Neural crest cell (in vitro differentiated cells): Measurements from ENCODE around the gene CDK17. TPM values are rescaled to one million over a fixed set of nuclear protein-coding genes. Genes with fewer than 3 reads are reported as not detected.

Source experiments
- DNase-seq: peaks from one replicate; pipeline ENCODE4 v3.0.0; 2021; ENCODE audit warnings: low read depth, mixed read lengths, low spot score
- H3K27ac Mint-ChIP-seq: one replicate; pipeline ENCODE4 v1.8.0; 2021; ENCODE audit warnings: mild to moderate bottlenecking, mixed read lengths; ENCODE audit not compliant: unreplicated experiment
- H3K27me3 Mint-ChIP-seq: 2 replicates; pipeline ENCODE4 v1.8.0; 2021; ENCODE audit warnings: low read depth, mild to moderate bottlenecking, mixed read lengths
- H3K36me3 Mint-ChIP-seq: 2 replicates; pipeline ENCODE4 v1.8.0; 2021; ENCODE audit warnings: low read depth, mild to moderate bottlenecking, mixed read lengths
- H3K4me1 Mint-ChIP-seq: 2 replicates; pipeline ENCODE4 v1.8.0; 2021; ENCODE audit warnings: mixed read lengths
- H3K4me3 Mint-ChIP-seq: one replicate; pipeline ENCODE4 v1.8.0; 2021; ENCODE audit warnings: mild to moderate bottlenecking, mixed read lengths
- H3K9me3 Mint-ChIP-seq: 2 replicates; pipeline ENCODE4 v1.8.0; 2021; ENCODE audit warnings: mixed read lengths
- total RNA-seq: library from RNA; stranded (reverse); gene quantifications from 2 replicates; pipeline ENCODE4 v1.2.1, GENCODE V29; 2021
- TF ChIP-seq, protein P1 (sequence below): fragments of 200-600 bp; sonication (generic); conservative IDR thresholded peaks from 2 replicates; pipeline ENCODE4 v1.5.0; 2021; ENCODE audit warnings: antibody characterized with exemption, mild to moderate bottlenecking

Gene CDK17
- total RNA-seq, 1 donor from 2014 or later: 33.4 TPM

DNA sequence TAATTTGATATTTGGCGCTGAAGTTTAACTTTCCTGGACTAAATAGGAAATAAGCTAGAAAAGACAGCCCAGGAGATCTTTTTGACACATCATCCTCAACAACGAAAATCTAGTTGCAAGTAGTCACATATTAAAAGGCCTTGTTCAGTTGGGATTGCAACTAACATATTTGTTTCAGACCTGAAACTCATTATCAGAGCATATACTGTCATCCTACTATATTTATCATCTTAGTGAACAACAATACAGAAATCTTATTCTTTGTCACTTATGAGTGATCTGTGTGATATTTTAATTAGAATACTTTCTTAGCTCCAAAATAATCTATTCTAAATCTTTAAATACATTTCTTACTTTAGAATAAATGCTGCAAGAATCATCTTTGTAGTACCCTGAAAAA is 134.0 kb downstream of the CDK17 start:
- Mint-ChIP-seq H3K9me3 (no peaks in the 10 kb centered on the region), H3K4me1 (no peaks in the 10 kb centered on the region), H3K27me3 (no peaks in the 10 kb centered on the region), H3K36me3 (peaks cover 14% of the 10 kb centered on the region), H3K27ac (no peak overlapping the region), H3K4me3 (no peak overlapping the region)
- TF ChIP-seq, protein P1, sequence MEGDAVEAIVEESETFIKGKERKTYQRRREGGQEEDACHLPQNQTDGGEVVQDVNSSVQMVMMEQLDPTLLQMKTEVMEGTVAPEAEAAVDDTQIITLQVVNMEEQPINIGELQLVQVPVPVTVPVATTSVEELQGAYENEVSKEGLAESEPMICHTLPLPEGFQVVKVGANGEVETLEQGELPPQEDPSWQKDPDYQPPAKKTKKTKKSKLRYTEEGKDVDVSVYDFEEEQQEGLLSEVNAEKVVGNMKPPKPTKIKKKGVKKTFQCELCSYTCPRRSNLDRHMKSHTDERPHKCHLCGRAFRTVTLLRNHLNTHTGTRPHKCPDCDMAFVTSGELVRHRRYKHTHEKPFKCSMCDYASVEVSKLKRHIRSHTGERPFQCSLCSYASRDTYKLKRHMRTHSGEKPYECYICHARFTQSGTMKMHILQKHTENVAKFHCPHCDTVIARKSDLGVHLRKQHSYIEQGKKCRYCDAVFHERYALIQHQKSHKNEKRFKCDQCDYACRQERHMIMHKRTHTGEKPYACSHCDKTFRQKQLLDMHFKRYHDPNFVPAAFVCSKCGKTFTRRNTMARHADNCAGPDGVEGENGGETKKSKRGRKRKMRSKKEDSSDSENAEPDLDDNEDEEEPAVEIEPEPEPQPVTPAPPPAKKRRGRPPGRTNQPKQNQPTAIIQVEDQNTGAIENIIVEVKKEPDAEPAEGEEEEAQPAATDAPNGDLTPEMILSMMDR: no peak
- DNase-seq: no peak

DNA sequence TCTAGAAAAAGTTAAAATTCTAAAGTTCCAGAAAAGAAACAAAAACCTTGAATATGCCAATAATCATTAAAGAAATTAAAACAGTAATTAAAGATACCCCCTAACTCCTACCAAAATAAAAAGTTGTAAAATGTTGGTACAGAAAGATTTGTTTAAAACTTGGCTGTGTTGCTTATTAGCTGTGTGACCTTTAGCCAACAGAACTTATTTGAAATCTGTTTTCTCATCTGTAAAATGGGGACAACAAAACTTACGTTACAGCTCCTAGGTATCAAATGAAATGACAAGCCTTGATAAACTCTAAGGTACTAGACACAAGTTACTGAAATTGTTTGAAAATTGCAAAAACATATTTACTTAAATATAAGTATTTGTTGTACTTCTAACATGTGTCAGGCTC is 134.4 kb downstream of the CDK17 start:
- H3K4me1 Mint-ChIP-seq: no peaks in the 10 kb centered on the region
- no peak for DNase-seq
- TF ChIP-seq, protein P1: no peak
- no peaks in the 10 kb centered on the region for H3K9me3 Mint-ChIP-seq
- H3K4me3 Mint-ChIP-seq: no peak overlapping the region
- H3K27ac Mint-ChIP-seq: no peak overlapping the region
- peaks cover 18% of the 10 kb centered on the region for H3K36me3 Mint-ChIP-seq
- H3K27me3 Mint-ChIP-seq: no peaks in the 10 kb centered on the region

DNA sequence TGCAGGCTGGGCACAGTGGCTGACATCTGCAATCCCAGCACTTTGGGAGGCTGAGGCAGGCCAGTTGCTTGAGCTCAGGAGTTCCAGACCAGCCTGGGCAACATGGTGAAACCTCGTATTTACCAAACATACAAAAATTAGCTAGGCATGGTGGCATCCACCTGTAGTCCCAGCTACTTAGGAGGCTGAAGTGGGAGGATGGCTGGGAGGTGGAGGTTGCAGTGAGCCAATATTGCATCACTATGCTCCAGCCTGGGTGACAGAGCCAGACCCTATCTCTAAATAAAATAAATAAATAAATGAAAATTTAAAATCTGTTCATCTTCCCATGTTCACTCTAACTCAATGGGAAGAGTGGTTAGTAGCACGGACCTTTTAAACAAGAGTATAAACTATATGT is 134.8 kb downstream of the CDK17 start:
- Mint-ChIP-seq H3K4me1 (no peaks in the 10 kb centered on the region), H3K4me3 (no peak overlapping the region), H3K36me3 (peaks cover 20% of the 10 kb centered on the region), H3K27me3 (no peaks in the 10 kb centered on the region), H3K9me3 (no peaks in the 10 kb centered on the region), H3K27ac (no peak overlapping the region)
- TF ChIP-seq, protein P1: no peak
- no peak for DNase-seq

DNA sequence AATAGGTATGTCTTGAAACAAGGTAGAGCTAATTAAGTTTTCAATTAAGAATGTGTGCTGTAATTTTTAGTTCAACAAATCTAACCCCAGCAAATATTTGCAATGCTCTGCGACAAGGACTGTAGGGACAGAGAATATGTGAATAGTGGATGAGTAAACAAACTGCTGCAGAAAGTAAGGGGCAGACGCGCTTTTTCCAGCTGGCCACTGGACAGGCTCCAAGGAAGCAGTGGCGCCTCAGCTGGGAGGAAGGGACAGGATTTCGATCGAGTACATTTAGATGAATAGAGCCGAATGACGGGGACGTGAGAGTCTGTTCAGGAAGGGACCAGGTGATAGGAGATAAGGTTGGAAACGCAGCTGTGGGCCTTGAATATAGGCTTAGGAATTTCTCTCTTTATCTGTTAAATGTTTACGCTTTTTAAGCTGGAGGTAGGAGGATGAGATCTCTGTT is 136.8 kb downstream of the CDK17 start:
- TF ChIP-seq, protein P1: no peak
- no peak for DNase-seq
- Mint-ChIP-seq H3K4me1 (peaks cover 4% of the 10 kb centered on the region), H3K27ac (no peak overlapping the region), H3K4me3 (no peak overlapping the region), H3K27me3 (no peaks in the 10 kb centered on the region), H3K36me3 (peaks cover 16% of the 10 kb centered on the region), H3K9me3 (no peaks in the 10 kb centered on the region)

DNA sequence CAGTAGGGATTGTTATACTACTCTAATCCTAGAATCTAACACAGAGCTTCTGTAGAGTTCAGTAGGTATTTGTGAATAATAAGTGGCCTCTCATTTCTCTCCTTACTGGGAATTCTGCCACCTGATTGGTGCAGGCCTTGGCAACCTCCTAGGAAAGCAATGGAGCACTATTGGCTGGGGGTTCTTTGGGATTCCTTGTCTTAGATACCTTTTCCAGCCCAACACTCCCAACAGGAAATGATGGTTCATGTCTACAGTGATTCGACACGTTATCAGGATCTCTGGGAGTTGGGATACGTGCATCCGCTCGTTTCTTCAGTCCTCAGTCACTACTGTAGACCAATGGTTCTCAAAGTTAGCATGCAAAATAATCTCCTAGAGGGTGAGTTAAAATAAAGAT is 138.7 kb downstream of the CDK17 start:
- peaks cover 16% of the 10 kb centered on the region for H3K36me3 Mint-ChIP-seq
- H3K4me1 Mint-ChIP-seq: peaks cover 11% of the 10 kb centered on the region
- no peak for DNase-seq
- no peak overlapping the region for H3K4me3 Mint-ChIP-seq
- TF ChIP-seq, protein P1: no peak
- H3K9me3 Mint-ChIP-seq: no peaks in the 10 kb centered on the region
- no peaks in the 10 kb centered on the region for H3K27me3 Mint-ChIP-seq
- no peak overlapping the region for H3K27ac Mint-ChIP-seq

DNA sequence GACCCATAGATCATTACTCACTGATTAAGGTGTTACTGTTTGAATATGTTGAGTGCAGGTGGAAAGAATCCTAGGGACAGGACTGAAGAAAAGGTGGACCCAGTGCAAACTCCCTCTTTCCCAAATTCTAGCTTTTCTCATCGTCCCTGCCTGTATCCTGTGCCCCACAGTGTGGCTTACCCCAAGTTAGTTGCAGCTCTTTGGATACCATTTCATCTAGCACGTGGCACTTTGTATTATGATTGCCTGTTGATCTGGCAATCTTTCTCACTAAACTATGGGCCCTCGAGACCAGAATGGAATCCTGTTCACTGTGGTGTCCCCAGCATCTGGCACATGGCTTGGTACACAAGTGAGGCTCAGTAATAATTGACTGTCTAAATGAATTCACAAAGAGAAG is 139.6 kb downstream of the CDK17 start:
- H3K27me3 Mint-ChIP-seq: no peaks in the 10 kb centered on the region
- peaks cover 16% of the 10 kb centered on the region for H3K36me3 Mint-ChIP-seq
- H3K4me1 Mint-ChIP-seq: peaks cover 11% of the 10 kb centered on the region
- TF ChIP-seq, protein P1: no peak
- H3K4me3 Mint-ChIP-seq: no peak overlapping the region
- DNase-seq: no peak
- H3K9me3 Mint-ChIP-seq: no peaks in the 10 kb centered on the region
- H3K27ac Mint-ChIP-seq: no peak overlapping the region
